PC-3 (cell line): ENCODE measurements around the gene TARS2. TPM values are rescaled to one million over a fixed set of nuclear protein-coding genes. Genes with fewer than 3 reads are reported as not detected.

Experiments used
- ATAC-seq: fragments of 200-7000 bp; cut with Tn5 transposase; 2 replicates; pipeline ENCODE4 v1.9.1; 2020; ENCODE audit warnings: mild to moderate bottlenecking, moderate library complexity
- BruUV-seq: library from RNA; stranded (reverse); fragments of 400-500 nt; replicated peaks from 2 replicates; lab custom pipeline; 2021; lab: Mats Ljungman, UMichigan
- CTCF ChIA-PET: fragments of 300-600 bp; sonication (Branson Sonifier 250); formaldehyde crosslinking; loops from one replicate; lab custom pipeline; 2022; ENCODE audit warnings: antibody characterized with exemption; lab: Charles Lee
- POLR2A ChIA-PET: fragments of 300-600 bp; sonication (Branson Sonifier 250); formaldehyde crosslinking; loops from one replicate; lab custom pipeline; 2022; ENCODE audit warnings: antibody characterized with exemption; ENCODE audit not compliant: unreplicated experiment; lab: Charles Lee
- DNase-seq: peaks from one replicate; pipeline ENCODE4 v3.0.0-alpha.2; 2015
- H2AFZ ChIP-seq: fragments of 300-600 bp; sonication (generic); 2 replicates; pipeline ENCODE4 v1.6.0; 2016; ENCODE audit warnings: antibody characterized with exemption, low read length
- H3F3A ChIP-seq: fragments of 300-600 bp; sonication (generic); one replicate; pipeline ENCODE4 v1.6.0; 2017; ENCODE audit warnings: antibody characterized with exemption, low read length, control low read depth, mild to moderate bottlenecking; ENCODE audit not compliant: unreplicated experiment
- H3K27ac ChIP-seq: fragments of 300-600 bp; sonication (generic); 2 replicates; pipeline ENCODE4 v1.5.1; 2016; ENCODE audit warnings: mild to moderate bottlenecking, low read length
- H3K27me3 ChIP-seq: fragments of 300-600 bp; sonication (generic); 2 replicates; pipeline ENCODE4 v1.6.1; 2016; ENCODE audit warnings: low read length, mixed read lengths
- H3K36me3 ChIP-seq: fragments of 300-600 bp; sonication (generic); 2 replicates; pipeline ENCODE4 v1.6.1; 2016; ENCODE audit warnings: low read depth, mixed run types, low read length, mixed read lengths
- H3K4me1 ChIP-seq: fragments of 300-600 bp; sonication (generic); 2 replicates; pipeline ENCODE4 v1.5.1; 2016; ENCODE audit warnings: low read length; ENCODE audit not compliant: insufficient read depth
- H3K4me2 ChIP-seq: fragments of 300-600 bp; sonication (generic); 2 replicates; pipeline ENCODE4 v1.6.0; 2016; ENCODE audit warnings: low read length
- H3K4me3 ChIP-seq: fragments of 300-600 bp; sonication (generic); 2 replicates; pipeline ENCODE4 v1.5.1; 2016; ENCODE audit warnings: mild to moderate bottlenecking, low read length, mixed read lengths
- H3K79me2 ChIP-seq: fragments of 300-600 bp; sonication (generic); 2 replicates; pipeline ENCODE4 v1.6.1; 2017; ENCODE audit warnings: low read length, mixed read lengths
- H3K9ac ChIP-seq: fragments of 300-600 bp; sonication (generic); 2 replicates; pipeline ENCODE4 v1.6.0; 2016; ENCODE audit warnings: mild to moderate bottlenecking, low read length
- H3K9me2 ChIP-seq: fragments of 300-600 bp; sonication (generic); replicated peaks from 2 replicates; pipeline ENCODE4 v1.6.1; 2016; ENCODE audit warnings: mixed run types, low read length, mixed read lengths
- H3K9me3 ChIP-seq: fragments of 300-600 bp; sonication (generic); 2 replicates; pipeline ENCODE4 v1.6.1; 2016; ENCODE audit warnings: low read length, mixed read lengths
- H4K20me1 ChIP-seq: fragments of 300-600 bp; sonication (generic); 2 replicates; pipeline ENCODE4 v1.6.1; 2016; ENCODE audit warnings: low read length, mixed read lengths
- CTCF ChIP-seq: fragments of 300-600 bp; sonication (generic); conservative IDR thresholded peaks from 2 replicates; pipeline ENCODE4 v1.5.1; 2017; ENCODE audit warnings: antibody characterized with exemption, low read depth, mild to moderate bottlenecking, low read length
- EZH2 ChIP-seq: fragments of 300-600 bp; sonication (generic); IDR thresholded peaks from one replicate; pipeline ENCODE4 v1.6.1; 2017; ENCODE audit warnings: antibody characterized with exemption, mild to moderate bottlenecking, low read length; ENCODE audit not compliant: unreplicated experiment
- EZH2phosphoT487 ChIP-seq: fragments of 300-600 bp; sonication (generic); IDR thresholded peaks from 2 replicates; pipeline ENCODE4 v1.6.1; 2018; ENCODE audit warnings: mild to moderate bottlenecking, antibody characterized with exemption, low read length, borderline replicate concordance
- intact Hi-C: fragments of 100-400 bp; cut with micrococcal nuclease; formaldehyde crosslinking; loops from 2 replicates; pipeline ENCODE4 v1.9.0; 2023
- total RNA-seq: library from RNA; depleted of rRNA; stranded (reverse); fragments of >200 nt; gene quantifications from 2 replicates; pipeline ENCODE4 v1.2.3, GENCODE V29; 2014

Gene TARS2
- total RNA-seq, 1 experiment from 2014 or later = 56.2 TPM

DNA sequence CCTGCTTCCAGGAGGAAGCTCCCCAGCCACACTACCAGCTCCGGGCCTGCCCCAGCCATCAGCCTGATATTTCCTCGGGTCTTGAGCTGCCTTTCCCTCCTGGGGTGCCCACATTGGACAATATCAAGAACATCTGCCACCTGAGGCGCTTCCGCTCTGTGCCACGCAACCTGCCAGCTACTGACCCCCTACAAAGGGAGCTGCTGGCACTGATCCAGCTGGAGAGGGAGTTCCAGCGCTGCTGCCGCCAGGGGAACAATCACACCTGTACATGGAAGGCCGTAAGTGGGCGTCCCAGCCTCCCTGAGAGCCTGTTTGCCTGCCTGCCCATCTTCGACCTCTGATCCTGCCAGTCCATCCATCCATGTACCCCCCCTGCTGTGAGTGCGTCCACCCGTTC, 24.3 kb downstream of the TARS2 start:
- no peak overlapping the region for H3K4me3 ChIP-seq
- H3K27ac ChIP-seq = no peak overlapping the region
- H3K4me2 ChIP-seq = no peak overlapping the region
- no peak overlapping the region for H3K9ac ChIP-seq
- intact Hi-C loops = no loop called here
- no peak for DNase-seq
- no TSS peak for BruUV-seq
- peaks cover 18% of the 10 kb centered on the region for H3K4me1 ChIP-seq
- H3F3A ChIP-seq = no peaks in the 10 kb centered on the region
- no peak for ATAC-seq
- H3K79me2 ChIP-seq = no peaks in the 10 kb centered on the region
- no peaks in the 10 kb centered on the region for H3K9me2 ChIP-seq
- no peaks in the 10 kb centered on the region for H4K20me1 ChIP-seq
- no peaks in the 10 kb centered on the region for H3K27me3 ChIP-seq
- no peaks in the 10 kb centered on the region for H3K9me3 ChIP-seq
- no peak overlapping the region for H2AFZ ChIP-seq
- no peak for TF ChIP-seq EZH2
- no peak for TF ChIP-seq CTCF
- no peak for TF ChIP-seq EZH2phosphoT487
- CTCF ChIA-PET = no interaction called here
- H3K36me3 ChIP-seq = no peaks in the 10 kb centered on the region
- POLR2A ChIA-PET = no interaction called here

- intact Hi-C loops = no loop called here
- BruUV-seq = no TSS peak
Observed at GRCh38 chr1:150511985-150512660, 24.9 kb downstream of the TARS2 start.

More at GRCh38 chr1:150511985-150512660, 24.9 kb downstream of the TARS2 start:
- H4K20me1 ChIP-seq = no peaks in the 10 kb centered on the region
- no peaks in the 10 kb centered on the region for H3K36me3 ChIP-seq
- ChIA-PET POLR2A (no interaction called here), CTCF (no interaction called here)
- no peak overlapping the region for H3K4me2 ChIP-seq
- H3F3A ChIP-seq = no peaks in the 10 kb centered on the region
- no peaks in the 10 kb centered on the region for H3K9me3 ChIP-seq
- peaks cover 20% of the 10 kb centered on the region for H3K4me1 ChIP-seq
- H2AFZ ChIP-seq = no peak overlapping the region
- no peaks in the 10 kb centered on the region for H3K9me2 ChIP-seq
- TF ChIP-seq CTCF (no peak), EZH2 (no peak), EZH2phosphoT487 (no peak)
- no peaks in the 10 kb centered on the region for H3K27me3 ChIP-seq
- H3K79me2 ChIP-seq = no peaks in the 10 kb centered on the region
- no peak overlapping the region for H3K27ac ChIP-seq
- ATAC-seq (no peak), DNase-seq (no peak)
- no peak overlapping the region for H3K9ac ChIP-seq
- no peak overlapping the region for H3K4me3 ChIP-seq
